ENCODE results near the gene CTXN3.

Gene CTXN3

DNA sequence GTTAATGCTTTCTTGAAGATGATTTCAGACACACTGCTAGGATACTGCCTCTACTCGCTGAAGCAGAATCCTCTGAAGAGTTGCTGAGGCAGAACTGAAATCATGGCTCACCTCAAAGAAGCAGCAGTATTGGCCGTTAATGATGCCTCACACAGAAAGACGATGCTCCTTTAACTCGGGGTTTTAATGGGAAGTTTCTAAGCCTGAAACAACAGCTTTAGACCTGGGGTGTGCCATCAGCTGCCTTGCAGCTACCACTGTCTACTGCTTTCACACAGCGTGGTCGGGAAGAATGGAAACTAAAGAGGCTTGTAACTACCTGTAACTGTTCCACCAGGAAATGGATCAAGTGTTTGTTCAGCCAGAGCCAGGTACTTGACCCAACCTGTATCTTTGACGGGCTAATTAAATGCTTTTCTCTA, at the start of gene CTXN3:
Gene CTXN3 (plus strand): TSS at position 65 of the 422 bp plus-strand sequence. CDS start 8,440 bp downstream, outside the sequence.
- no peak for DNase-seq (ENCODE audit: low spot score)

DNA sequence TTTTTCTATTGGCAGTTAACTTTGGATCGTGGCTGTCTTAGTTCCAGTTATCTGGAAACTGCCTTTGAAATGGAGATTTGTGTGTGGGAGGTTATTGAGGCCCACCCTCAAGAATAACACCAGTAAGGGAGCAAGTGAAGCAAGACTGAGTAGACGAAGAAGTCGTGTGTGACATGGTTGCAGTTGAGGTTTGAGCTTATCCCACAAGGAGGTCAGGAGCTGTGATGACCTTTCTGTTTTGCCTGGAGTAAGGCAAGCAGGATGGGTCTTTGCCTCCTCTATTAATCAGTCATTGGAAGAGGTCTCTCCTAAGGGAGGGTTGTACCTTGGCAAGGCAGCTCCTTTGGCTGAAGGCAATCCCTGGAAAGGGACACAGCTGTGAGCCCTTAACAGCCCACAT, 49.6 kb upstream of the CTXN3 start:
- no peak for DNase-seq (ENCODE audit: low spot score)

DNA sequence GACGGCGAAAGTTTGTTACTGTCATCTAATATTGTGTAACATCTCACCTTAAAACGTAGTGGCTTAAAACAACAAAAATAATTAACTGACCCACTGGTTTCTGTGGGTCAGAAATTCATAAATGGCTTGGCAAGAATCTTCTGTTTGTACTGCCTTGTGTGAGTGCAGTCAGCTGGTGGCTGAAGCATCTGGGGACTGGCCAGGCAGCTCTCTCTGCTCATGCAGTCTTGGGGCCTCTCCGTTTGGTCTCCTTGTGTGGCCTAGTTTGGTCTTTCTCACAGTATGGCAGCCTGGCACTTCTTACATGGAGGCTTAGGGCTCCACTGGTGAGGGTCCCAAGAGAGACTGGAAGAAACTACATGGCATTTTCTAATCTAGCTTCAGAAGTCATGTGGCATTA, 49.0 kb upstream of the CTXN3 start:
- DNase-seq (ENCODE audit: low spot score), result no peak

DNA sequence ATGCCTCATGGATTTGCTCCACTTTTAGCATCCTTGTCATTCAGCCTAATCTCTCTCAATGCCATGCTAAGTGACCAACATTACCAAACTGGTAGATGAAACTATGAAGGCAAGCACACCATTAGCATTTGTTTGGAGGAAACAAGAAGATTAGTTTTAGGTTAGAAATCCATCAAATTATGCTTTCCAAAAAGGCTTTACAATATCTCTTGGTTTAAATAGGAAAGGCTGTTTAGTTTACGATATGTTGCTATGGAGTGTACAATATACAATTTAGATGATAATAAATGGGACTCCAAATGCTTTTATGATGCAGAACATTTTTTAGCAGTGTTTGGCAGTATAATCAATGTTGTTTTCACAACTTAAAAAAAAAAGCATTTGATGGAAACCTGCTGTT, 47.8 kb upstream of the CTXN3 start:
- DNase-seq (ENCODE audit: low spot score), result no peak

DNA sequence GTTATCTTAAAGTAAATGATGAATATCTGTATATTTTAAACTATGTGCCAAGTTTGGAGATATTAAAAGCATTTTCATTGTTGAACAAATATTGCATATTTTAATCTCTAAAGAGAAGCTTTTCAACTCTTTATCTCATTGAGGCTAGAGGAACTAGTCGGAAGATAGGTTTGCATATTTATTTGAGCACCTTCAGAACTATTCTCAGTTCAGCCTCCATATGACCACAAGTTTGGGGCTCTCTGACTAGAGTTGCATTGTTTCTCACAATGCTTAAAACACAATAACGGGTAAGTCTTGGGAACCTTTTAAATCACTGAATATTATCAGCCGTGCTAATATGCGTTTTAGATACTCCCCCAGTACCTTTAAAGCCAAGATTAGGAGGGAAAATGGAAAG, 47.3 kb upstream of the CTXN3 start:
- no peak for DNase-seq (ENCODE audit: low spot score)

DNA sequence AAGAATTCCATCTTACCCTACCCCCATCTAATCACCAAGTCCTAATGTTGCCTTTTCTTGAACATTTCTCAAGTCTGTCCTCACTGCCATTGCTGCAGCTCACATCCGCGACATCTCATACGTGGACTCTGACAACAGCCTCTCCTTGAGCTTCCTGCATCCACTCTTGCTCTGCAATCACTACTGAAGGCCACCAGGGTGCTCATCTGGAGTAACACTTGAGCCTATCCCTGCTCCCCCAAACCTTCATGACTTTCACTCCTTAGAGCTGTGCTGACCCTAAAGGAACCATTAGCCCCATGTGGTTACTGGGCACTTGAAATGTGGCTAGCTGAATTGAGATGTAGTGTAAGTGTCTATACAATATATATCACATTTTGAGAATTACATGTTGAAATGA, 46.4 kb upstream of the CTXN3 start:
- no peak for DNase-seq (ENCODE audit: low spot score)

DNA sequence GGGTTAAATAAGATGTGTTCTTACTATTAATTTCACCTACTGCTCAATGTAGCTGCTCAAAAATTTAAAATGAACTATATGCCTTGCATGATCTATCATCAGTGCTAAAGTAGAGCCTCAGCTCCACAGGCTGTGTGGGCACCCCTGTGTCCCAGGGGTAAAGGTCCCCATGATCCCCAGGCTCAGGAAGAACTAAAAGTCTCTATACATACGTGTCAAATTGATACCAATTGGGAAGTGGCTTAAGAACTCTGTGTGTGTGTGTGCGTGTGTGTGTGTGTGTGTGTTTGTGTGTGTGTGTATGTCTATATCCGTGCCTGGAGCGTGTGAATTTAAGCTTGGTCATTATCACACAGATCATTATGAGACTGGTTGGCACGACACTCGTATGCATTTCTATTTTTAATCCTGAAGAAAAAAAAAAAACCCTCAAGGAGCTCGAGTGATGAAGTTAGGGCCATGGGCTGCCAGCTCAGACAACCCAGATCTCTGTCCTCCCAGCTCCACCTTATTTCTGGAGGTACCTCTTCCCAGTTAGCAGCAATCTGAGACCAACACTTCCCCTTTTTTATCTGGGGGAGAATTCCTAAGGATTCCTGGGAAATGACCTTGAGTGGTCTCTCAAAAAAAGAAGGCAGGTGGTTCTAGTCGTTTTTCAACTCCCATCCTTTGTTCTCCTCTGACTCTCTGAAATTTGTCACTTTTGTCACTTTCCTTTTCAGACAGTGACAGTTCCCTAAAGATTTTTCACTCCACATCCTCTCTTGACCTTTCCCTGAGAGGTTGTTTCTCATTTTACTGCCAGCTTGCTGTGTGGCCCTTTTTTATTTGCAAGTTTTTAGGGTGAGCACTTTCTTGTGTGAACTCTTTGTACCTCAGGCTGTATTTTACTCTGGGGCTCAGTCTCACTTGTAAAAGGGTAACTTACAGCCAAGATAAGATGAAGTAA, 45.7 kb upstream of the CTXN3 start:
- no peak for DNase-seq (ENCODE audit: low spot score)

DNA sequence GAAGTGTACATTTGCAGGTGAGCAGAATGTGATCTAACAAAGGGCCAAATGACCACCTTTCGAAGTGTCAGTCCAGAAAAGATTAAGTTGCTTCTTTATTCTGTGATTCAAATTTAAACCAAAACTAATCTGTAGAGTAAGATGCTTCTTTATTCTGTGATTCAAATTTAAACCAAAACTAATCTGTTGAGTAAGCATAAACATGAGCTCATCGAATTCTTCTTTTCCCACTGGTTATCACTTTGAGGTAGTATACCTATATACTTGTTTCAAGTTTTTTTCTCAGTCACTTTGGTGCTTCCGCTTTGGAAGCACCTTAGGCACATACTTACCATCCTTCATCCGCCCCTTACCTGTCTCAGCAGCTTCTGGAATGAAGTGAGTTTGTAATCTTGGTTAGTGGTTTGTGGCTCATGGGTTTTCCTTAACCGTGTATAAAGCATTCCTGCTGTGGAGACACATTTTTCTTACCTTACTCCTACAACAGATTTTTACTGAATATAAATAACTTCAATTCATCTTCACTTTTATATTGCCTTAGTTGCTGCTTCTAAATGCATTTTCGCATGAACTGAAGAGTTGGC, 40.7 kb upstream of the CTXN3 start:
- DNase-seq (ENCODE audit: low spot score), result no peak

DNA sequence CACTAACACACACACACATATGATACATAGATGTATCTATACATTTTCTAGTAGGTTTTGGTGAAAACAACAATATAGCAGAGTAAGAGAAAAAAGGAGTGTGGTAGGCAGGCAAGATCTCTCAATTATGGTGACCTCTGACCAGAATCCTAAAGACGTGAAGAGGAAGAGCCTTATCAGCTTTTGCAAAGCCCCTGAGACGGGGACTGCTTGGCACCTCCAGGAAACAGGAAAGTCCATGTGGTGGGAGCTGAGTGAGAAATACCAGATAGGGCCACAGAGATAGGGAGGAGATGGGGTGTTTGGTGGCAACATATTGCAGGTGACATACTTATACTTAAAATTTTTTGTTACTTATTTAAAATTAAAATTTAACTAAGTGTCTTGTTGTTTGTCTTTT, 39.9 kb upstream of the CTXN3 start:
- DNase-seq (ENCODE audit: low spot score), result no peak

DNA sequence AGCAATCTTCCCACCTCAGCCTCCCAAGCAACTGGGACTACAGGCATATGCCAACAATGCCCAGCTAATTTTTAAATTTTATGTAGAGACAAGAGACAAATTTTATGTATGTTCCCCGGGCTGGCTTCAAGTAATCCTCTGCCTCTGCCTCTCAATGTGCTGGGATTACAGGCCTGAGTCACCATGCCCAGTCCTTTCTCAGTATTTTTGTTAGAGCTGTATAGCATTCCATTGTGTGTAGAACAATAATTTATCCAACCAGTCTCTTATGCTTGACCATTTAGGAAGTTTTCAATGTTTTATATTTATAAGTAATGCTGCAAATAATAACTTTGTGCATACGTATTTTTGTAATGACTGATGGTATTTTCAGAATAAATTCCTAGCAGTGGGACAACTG, 38.9 kb upstream of the CTXN3 start:
- no peak for DNase-seq (ENCODE audit: low spot score)

DNA sequence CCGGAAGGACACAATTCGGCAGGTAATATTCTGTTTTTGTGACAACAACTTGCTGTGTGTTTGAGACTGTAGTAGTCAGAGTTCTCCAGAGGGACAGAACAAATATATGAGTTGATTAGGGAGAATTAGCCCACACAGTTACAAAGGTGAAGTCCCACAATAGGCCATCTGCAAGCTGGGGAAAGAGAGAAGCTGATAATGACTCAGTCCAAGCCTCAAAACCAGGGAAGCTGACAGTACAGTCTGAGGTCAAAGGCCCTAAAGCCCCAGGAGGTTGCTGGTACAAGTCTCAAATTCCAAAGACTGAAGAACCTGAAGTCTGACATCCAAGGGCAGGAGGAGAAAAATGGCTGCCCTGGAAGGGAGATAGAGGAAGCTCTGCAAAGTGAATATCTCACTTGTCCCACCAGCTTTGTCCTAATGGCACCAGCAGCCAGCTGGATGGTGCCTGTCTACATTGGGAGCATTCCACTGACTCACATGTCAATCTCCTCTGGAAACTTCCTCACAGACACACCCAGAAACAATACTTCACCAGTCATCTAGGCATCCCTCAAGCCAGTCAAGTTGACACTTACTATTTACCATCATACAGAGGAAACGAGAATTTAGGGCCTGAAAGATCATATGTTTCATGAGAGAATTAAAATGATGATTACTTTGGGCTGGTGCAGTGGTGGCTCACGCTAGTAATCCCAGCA, 36.3 kb upstream of the CTXN3 start:
- DNase-seq (ENCODE audit: low spot score), result no peak

DNA sequence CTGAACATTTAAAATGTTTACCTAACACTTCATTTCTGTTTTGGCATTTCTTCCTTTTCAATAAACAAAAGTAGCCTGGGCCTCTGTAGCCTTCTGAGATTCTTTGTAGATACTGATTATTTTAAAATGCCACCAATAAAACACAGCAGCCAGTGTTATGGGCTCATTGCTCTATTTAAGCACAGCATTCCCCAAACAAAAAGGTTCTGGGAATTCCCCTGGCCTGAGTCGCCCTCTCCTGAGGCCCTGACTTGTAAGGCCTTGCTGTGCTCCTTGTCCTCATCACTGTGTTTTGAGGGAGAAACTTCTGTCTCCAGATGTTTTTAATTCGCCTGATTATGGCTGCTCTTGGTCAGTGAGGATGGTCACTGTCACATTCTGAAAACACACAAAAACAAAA, 33.0 kb upstream of the CTXN3 start:
- DNase-seq (ENCODE audit: low spot score), result no peak

DNA sequence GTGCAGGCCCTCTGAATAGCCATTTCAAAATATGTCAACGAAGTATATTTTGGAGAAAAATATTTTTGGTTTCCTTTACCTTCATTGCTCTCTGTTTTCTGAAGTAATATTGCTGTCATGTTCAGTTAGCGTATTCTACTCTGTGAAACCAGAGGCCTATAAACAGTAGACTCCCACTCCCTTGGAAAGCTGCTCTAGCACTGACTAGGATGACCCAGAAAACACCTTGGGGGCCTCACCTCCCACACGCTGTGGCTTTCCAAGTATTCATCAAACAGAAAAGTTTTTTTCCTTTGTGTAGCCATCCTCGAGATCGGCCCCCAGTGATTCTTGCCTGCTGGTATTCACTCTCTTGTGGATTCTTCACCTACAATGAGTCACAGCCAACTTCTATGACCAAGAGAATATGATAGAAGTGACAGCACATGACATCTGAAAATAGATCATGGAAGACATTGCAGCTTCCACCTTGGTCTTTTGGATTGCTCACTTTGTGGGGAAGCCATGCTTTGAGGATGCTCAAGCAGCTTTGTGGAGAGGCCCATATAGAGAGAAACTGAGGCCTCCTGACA, 28.9 kb upstream of the CTXN3 start:
- DNase-seq (ENCODE audit: low spot score), result no peak

DNA sequence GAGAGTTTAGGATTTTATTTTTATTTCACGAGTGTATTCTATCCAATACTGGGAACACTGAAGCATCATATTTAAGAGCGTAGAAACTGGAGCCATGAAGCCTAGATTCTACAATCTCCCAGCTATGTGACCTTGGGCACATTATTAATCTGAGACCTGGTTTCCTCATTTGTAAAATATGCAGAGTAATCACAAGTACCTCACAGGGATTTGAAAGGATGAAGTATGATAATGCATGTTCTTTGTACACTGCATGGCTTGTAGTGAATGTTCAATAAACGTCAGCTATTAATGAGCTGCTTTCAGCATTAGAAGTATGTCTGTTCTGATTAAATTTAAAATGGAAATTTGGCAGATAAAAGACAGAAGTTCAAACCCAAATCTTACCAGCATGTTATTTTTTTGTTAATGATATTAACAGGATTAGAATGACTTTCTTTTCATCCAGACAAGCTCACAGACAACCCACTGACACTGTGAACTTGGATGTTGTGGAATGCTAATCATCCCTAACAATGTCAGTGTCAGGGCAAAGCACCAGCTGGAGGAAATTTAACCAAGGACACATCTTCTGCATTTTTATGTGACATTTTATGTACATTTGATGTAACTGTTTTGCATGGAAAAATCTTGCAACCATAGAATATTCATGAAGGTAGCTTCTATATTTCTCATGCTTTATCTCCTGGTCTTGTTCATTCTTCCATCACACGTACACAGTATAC, 27.1 kb upstream of the CTXN3 start:
- no peak for DNase-seq (ENCODE audit: low spot score)

DNA sequence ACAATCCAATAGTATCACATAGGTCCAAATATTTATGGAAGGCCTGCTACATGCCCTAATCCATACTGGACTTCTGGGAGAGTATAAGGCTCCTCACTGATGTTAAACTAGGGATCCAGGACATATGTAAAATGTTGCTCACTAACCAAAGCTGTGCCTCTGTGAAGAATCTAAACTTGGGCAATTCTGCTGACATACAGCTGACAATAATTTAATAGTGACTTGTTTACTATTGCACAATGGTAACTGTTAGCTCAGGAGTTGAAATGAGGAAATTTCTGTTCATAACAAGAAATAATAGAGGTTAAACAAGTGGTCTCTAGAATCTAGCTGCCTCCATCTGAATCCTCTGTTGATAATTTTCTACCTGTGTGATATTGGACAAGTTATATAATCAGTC, 14.9 kb upstream of the CTXN3 start:
- DNase-seq (ENCODE audit: low spot score), result no peak

DNA sequence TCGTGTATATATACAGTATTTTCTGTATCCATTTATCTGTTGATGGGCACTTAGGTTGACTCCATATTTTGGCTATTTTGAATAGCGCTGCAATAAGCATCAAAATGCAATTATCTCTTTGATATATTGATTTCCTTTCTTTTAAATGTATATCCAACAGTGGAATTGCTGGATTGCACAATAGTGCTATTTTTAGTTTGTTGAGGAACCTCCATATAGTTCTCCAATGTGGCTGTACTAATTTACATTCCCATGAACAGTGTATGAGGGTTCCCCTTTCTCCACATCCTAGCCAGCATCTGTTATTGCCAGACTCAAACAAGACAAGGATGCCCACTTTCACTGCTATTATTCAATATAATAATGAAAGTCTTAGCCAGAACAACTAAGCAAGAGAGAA, 9.1 kb upstream of the CTXN3 start:
- no peak for DNase-seq (ENCODE audit: low spot score)

DNA sequence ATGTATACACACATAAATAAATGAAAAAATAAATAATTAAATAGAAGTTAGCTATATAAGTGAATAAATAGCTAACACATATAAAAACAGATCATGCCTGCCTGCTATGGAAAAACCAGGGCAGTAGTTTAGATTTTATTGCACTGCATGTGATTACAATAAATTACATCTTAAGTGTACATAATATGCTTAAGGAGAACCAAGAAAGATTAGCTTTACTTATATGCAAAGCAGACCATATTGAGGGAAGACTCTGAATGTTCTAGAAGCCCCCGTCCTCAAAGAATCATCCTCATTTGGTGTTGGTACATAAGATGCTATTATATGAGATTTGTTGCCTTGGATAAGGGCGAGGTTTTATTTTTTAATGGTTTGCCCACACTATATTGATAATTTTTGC, 5.9 kb upstream of the CTXN3 start:
- DNase-seq (ENCODE audit: low spot score), result no peak

DNA sequence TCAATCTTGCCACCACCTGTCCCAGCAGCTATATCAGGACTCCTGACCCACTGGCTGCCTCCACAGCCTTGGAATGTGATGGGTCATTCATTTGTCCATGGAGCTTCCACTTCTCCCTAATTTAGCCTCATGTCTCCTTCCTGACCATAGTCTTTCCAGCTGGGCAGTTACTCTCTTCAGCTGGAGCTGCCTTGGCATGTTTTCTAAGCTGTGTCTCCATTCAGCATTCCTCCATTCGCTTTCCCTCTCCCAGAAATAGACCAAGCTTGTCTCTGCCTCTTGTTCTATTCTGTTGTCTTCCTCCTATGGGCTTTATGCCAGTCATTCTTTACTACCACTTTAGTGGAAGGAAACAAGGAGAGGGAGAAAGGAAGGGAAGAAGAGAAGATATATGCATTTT, 5.3 kb upstream of the CTXN3 start:
- DNase-seq (ENCODE audit: low spot score), result no peak

DNA sequence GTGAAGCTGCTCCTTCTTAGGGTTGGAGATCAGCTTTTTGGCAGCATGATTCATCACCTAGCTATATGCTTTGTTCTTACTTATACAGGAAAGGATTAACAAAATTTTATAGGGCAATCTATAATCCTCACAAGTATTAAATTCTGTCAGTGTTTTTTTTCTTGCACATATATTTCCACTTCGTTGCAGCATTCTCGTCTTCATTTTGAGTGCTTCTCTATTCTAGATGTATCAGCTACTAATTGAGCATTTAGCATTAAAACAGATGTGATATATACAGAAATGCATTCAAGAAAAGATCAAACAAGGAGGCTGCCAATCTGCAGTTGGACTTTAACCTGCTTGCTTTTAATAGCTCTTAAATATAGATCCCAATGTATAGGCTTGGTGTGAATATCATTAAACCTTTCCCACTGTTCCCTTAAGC, 3.6 kb upstream of the CTXN3 start:
- no peak for DNase-seq (ENCODE audit: low spot score)

DNA sequence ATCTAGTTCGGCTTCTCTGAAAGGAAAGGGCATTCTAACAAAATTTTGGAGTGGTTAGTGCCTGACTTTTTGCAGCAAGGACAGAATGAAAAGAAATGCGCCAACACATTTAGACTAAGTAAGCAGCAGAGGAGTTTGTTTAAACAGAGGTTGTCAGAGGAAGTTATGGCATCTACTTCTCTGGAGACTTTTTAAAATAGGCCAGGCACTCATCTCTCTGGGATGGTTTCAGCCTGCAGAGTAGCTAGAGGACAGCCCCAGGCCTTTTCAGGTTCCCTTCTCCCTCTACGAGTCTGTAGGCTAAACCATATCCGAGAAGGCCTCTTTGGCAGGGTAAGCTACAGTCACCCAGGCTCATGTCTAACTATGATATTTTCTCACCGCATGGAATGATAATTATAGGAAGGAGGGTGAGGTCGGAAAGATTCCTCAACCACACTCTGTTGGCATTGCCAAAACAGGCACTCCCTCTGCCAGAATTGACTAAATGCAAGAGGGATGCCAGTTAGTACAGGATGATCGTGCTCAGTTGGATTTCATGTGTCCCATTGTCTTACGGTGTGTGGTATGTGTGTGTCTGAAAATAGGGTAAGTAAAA, 1.4 kb upstream of the CTXN3 start:
- DNase-seq (ENCODE audit: low spot score), result no peak

DNA sequence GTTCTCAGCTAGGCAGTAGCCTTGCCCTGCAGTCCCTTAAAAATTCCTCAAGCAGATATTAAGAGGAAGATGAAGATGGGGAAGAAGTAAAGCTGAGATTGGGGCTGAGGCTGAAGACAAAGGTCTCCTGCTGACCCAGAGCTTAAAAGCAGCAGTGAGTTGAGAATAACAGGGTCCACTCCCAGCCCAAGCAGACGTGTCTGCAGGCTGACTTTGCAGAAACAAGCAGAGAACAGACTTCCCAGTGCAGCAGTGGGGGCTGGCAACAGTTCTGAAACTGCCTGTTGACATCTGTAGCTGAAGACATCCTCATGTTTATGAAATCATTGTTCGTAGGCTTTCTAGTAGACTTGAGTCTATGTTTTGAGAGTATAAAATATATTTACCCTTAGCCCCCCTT, 1.1 kb downstream of the CTXN3 start:
- DNase-seq (ENCODE audit: low spot score), result no peak

DNA sequence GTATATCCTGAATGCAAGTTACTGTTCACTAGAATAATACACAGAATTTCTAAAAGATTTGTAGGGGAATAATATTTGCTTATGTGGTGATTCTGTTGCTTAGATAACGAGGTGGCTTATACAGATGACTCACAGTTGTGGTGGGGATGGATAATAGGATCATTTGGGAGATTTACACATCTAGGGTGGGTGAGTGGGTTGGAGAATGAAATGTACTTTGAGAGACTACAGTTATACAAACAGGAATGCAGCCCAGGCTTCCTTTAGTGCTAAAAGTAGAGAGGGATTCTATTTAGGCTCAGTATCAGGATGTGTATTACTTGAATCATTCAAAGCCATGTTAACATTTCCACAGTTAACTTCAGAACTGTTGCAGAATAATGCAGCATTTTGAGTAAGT, 1.8 kb downstream of the CTXN3 start:
- no peak for DNase-seq (ENCODE audit: low spot score)

All from CD4-positive, alpha-beta T cell treated with Interleukin-6 at 100 ng/mL for 8 hours (primary cell).